Measurements from ENCODE around the gene NEK4. TPM values are rescaled to one million over a fixed set of nuclear protein-coding genes. Genes with fewer than 3 reads are reported as not detected.

NEK4 gene
- total RNA-seq, 1 donor from 2014 or later: 14.7 TPM

DNA sequence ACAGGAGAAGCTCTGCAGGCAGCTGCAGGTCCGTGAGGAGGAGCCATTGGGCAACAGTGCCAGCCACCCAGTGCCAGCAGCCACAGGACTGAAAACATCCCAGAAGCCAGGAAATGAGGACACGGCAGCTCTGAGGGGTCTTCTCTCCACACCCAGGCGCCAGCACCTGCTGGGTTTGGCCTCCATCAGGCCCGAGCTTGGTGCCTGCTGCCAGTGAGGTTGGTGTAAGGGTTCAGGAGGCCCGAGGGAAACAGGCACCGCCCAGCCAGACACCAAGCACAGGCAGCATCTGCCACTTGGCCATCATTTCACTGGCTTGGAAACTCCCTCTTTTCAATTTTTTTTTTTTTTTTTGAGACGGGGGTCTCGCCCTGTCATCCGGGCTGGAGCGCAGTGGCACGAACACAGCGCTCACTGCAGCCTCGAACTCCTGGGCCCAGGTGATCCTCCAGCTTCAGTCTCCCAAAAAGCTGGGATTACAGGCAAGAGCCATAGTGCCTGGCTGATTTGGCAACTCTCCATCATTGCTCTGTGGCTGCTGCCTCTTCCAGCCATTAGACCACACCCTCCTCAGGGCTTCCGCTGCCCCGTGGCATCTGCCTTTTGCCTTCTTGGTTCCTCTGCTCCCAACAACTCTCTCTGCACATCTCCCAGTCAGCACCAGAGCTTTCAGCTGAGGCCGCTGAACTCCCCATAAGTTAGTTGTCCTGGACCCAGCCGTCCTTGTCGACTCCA, 22.4 kb upstream of the NEK4 start:
- ATAC-seq: no peak

DNA sequence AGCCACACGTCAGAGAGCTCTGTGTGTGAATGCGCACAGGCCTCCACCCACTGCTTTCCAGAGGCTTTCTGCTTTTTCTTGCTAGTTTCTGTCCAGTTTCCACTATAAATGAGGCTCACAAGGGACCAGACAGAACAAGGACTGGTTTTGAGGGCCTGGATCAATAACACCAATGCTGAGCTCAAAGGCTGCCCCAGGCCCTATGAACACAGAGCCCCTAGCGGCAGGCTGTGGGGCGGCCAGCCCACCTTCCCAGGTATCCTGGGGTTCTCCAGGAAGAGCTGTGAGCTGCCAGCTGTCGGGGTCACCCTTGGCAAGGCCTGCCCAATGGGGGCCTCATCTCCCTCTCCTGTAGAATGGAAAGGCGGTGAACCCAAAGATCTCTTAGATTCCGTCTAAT, 21.7 kb upstream of the NEK4 start:
- no peak for ATAC-seq

DNA sequence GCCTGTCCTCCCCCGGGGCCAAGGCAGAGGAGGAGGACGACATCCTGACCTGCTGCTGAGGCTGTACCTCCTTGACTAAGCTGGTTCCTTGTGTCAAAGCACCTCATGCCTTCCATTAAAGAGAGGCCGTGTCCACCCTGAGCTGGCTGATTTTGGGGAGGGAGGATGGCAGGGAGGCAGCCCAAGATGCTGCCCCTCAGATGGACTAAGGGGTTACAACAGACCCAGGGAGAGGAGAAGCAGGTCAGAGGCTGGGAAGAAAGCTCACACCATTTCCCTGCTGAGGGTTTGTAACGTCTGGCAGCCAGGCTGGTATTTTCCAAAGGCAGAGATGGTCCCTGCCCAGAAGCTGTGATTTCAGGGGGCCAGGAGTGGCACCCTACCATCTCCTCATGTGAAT, 21.2 kb upstream of the NEK4 start:
- no peak for ATAC-seq

DNA sequence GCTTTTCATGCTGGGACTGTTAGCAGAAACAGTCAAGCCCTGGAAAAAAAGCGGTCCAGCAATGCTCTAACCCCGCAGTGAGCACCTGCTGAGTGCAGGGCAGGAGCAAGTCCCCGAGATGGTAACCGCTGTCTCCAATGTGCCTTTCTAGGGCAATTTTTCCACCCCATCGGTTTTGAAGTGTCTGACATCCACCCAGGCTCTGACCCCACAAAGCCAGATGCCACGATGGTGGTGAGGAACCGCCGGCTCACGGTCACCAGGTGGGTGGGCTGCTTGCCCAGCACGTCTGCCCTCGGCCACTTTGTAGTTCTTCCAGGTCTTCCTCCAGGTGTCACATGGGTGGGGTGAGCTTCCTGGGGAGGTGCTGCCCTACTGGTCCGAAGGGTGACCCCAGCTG, 20.6 kb upstream of the NEK4 start:
- ATAC-seq: no peak

DNA sequence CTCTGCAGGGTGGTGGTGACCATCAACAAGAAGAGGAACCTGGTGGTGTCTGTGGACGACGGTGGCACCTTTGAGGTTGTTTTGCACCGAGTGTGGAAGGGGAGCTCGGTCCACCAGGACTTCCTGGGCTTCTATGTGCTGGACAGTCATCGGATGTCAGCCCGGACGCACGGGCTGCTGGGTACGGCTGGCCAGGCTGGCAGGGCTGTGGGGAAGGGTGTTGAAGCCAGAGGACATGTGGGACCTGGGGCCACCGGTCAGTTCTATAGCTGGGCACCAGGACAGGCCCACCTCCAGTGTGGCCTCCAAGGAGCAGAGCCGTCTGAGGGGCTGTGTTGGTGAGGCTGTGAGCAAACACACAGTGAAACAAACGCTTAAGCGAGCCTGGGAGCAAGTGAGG, 20.0 kb upstream of the NEK4 start:
- no peak for ATAC-seq

DNA sequence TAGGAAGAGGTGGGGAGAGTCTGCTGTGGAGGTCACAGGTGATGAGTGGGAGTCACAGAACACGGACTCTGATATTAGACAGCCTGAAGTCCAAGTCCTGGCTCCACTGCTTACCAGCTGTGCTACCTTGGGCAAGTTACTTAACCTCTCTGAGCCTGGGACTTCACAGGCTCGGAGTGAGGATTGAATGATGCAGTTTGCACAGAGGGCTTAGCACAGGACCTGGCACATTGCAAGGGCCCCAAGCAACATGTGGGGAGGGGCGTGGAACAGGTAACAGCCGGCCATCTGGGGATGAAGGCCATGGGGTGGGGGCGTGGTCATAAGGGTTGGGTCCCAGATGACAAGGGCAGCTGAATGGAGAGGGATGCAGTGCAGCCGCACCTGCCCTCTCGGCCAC, 19.6 kb upstream of the NEK4 start:
- no peak for ATAC-seq

DNA sequence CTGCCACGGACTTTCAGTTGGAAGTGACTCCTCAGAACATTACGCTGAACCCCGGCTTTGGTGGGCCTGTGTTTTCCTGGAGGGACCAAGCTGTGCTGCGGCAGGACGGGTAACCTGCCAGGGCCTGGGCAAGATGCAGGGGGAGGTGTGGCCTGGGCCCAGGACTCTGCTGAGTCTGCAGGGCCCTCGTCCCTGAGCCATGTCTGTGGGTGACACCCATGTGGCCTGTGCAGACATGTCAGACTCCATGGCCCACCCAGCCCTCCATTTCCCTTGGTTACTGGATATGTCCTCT, 19.0 kb upstream of the NEK4 start:
- no peak for ATAC-seq

DNA sequence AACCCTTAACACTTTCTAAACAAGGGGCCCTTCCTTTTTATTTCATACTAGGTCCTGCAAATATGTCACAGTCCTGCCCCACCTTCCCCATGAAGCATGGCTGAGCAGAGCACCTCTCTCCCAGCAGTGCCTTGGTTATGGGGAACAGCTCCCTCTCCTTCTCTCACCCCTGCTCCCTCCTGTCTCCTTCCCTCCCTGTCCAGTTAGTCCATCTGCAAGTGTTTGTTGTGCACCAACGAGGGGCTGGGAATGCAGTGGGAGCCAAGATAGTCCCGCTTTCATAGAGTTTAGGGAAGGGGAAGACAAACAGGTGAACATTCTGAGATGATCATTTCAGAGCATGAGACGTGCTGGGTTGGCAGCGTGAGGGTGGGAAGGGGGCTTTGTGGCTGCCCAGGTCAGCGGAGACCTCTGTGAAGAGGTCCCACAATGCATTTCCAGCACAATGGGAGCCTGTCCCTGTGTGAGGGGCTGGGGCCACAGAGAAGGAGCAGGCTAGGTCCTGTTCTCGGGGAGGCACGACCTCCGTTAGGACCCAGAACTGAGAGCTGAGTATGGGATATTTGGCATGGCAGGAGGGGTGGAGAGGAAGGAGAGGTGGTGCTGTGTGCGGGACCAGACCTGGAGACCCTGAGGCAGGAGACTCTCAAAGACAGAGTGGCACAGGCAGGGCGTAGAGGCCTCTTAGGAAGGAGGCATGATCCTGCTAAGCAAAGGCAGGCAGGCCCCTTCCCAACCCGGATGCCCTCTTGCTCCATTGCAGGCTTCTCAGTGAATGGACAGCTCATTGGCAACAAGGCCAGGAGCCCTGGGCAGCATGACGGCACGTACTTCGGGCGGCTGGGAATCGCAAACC, 18.4 kb upstream of the NEK4 start:
- no peak for ATAC-seq

DNA sequence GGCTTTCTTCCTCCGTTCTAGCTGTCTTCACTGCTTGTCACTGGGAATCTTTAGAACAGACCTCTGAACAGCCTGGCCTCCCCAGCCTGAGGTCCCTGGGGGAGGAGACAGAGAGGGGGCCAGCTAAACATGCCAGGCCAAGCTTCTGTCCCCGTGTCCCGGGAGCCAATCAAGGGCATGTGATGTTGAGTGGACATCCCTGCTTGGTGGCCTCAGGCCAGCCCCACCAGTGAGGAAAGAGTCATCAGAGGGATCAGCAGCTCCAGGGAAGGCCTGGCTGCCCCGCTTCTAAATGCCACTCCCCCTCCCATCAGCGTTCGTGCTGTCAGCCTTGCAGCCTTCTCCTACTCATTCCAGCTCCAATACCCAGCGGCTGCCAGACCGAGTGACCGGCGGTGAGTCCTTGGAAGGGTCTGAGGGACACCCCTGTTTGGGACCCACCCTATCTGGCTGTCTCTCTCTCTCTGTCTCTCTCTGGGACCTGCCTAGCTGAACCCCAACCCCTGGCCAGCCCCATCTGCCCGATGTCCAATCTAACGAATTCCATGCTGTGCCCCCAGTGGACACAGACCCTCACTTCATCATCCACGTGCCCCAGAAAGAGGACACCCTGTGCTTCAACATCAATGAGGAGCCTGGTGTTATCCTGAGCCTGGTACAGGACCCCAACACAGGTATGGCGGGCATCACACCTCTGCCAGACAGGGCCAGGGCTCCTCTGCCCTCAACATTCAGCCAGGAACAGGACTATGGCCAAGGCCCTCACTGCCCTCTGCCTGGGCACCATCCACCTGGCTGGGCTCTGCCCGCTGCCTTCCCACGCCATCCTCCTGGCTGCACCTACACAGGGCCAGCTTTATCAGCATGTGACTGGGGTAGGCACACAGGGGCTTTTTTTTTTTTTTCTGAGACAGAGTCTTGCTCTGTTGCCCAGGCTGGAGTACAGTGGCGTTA, 17.2 kb upstream of the NEK4 start:
- ATAC-seq: no peak

DNA sequence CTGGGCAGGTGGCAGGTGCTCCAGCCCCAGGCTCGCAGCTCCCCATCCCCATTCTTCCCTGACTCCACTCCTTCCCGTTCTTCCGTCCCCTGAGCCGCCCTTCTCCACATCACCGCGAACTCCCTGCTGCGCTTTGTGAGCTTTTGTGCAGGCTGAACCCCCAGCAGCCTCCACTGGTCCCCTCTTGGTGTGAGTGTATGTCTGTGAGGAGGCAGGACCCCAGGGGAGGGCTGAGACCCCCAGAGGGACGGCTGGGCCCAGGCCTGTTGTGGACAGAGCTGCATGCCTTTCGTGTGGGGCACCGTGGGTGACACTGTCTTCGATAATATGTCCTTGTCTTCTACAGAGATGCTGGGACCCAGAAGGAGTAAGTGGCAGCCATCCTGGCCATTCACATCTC, 16.5 kb upstream of the NEK4 start:
- no peak for ATAC-seq

DNA sequence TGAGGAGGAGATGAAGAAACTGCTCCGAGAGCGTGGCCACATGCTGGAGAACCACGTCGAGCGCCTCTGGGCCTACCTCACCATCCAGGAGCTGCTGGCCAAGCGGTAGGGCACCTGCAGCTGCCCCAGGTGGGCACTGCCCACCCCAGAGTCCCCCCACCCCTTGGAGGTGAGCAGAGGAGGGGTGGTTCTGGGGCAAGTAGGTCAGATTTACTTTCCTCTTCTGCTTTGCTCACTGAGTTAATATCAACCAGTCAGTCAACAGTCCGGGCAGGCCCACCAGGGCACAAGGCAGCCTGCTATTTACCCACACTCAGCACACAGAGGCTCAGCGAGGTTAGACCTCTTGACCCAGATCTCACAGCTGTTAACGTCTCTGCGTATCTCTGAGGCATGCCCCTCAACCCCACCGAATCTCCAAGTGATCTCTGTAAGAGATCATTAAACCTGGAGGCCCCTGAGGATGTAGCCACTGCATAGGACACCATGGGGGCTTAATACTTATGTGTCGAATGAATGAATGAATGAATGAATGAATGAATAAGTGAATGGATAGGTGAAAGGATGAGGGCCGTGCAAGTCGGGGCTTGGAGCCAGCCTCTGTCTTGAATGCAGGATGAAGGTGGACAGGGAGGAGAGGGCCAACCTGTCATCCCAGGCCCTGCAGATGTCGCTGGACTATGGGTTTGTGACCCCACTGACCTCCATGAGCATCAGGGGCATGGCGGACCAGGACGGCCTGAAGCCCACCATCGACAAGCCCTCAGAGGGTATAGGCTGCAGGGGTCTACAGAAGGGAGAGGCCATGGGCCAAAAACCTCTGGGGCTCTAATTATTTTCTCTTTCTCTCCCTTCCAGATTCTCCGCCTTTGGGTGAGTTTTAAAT, 15.8 kb upstream of the NEK4 start:
- ATAC-seq: no peak

DNA sequence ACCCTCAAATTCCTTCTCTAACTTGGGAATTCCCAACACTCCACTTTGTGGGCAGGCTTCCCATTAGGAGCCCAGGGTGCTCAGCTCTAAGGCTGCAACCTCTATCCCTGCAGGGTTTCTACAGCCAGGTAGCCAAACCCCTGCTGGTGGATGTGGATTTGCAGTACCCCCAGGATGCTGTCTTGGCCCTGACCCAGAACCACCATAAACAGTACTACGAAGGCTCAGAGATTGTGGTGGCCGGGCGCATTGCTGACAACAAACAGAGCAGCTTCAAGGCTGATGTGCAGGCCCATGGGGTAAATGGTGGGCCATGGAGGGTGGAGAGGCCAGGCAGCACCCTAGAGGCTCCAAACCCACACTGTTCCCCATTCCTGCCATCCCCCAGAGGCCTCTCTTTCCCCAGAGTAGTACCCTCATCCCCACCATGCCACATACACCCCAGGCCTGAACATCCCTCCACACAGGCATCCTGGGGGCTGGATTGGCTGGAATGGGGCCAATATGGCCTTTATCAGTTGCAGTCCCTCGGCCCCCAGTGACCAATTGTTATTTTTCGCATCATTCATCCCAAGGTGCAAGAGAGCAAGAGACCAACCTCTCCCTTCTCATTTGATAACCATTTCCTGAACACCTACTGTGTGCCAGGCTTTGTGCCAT, 14.3 kb upstream of the NEK4 start:
- no peak for ATAC-seq

DNA sequence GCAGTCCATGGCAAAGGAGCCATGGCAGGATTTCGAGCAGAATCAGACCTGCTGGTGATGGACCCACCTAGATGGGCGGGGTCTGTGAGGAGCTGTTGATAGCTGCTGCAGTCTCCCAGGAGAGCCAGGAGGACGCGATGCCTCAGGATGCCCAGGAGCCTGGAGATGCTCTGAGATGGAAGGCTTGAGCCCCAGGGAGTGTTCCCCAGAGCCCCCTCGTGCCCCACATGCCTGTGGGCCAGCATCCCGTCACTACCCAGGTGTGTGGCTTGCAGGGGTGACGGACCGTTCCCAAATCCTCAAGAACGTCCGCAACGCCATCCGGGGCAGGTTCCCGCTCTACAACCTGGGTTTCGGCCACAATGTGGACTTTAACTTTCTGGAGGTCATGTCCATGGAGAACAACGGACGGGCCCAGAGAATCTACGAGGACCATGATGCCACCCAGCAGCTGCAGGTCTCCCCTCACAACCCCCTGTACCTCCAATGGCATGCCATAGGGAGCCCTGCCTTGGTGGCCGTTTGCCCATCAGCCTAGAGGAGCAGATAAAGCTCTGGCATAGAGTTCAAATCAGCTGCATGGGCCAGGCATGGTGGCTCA, 13.4 kb upstream of the NEK4 start:
- ATAC-seq: no peak

DNA sequence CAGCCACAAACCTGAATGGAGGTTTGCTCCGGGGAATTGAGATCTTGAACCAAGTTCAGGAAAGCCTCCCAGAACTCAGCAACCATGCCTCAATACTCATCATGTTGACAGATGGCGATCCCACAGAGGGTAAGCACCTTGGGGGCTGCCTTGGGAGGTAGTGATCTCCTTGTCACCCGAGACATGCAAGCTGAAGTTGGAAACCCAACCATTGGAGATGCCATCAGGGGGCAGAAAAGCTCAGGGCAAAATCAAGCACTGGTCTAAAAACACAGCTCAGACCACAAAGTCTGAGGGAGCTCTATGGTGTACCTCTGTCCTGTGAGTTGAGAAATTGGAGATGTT, 12.4 kb upstream of the NEK4 start:
- no peak for ATAC-seq

DNA sequence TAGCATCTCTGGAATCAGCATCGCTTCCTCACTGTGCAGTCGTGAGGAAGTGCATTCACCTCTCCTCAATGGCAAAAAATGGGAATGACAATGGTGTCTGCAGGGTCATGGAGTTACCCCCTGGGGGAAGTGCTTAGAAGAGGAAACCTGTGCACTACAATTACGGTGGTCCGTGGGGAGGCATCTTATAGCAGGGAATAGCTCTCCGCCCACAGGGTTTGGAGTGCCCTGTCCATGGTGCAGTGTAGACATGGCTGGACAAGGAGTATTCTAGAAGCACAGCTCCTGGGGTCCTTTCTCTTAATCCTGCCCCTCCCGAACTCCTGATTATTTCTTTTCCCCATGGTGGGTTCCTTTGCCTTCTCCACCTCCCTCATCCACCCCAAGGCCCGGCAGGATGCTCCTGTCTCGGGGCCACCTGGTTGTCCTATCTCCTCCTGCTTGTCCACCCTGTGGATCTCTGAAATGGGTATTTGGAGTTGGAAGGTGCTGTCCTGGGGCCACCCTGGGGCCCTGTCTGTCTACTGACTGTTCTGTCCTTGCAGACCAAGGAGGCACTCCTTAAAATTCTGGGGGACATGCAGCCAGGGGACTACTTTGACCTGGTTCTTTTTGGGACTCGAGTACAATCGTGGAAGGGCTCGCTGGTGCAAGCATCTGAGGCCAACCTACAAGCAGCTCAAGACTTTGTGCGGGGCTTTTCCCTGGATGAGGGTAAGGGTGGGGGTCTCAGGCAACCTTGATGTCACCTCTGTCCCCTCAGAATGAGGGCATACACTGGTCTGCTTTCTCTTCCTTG, 11.9 kb upstream of the NEK4 start:
- ATAC-seq: no peak

DNA sequence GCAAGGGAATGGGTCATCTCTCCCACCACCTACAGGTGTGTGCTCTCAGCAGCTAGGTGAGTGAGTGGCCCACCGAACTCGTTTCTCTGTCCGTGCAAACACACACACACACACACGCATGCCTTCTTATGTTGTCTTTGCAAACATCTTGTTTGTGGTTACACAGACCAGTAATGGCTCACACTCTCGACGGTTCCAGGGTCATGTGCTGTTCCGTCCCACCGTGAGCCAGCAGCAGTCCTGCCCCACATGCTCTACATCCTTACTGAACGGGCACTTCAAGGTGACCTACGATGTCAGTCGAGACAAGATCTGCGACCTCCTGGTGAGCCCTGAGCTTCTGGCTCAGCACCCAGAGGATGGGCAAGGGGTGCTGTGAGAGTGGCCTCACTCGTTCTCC, 11.0 kb upstream of the NEK4 start:
- no peak for ATAC-seq

DNA sequence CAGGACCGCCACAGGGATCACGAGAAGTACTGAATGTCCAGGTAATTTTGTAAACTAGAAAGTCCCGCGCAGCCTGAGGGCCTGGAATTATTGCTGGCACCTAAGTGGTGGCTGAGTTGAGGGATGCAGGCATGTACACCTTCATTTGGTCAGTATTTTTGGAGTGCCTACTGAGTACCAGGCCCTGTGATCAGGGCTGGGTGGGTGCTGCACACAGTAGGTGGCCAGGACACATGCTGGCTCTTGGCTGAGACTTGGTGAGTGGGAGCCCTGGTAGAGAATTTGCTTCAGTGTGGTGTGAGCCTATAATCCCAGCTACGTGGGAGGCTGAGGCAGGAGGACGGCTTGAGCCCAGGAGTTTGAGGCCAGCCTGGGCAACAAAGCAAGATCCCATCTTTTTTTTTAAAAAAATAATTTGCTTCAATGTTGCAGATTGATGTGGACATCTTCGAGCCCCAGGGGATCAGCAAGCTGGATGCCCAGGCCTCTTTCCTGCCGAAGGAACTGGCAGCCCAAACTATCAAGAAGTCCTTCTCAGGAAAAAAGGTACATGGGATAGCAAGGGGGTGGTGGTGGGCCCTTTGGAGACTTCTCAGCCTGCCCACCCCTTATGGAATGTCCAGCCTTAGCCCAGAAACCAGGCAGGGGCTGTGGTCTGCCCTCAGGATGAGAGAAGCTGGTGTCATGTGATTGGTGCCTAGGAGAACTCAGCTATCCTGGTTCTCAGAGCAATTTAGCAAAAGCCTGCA, 9.3 kb upstream of the NEK4 start:
- no peak for ATAC-seq

DNA sequence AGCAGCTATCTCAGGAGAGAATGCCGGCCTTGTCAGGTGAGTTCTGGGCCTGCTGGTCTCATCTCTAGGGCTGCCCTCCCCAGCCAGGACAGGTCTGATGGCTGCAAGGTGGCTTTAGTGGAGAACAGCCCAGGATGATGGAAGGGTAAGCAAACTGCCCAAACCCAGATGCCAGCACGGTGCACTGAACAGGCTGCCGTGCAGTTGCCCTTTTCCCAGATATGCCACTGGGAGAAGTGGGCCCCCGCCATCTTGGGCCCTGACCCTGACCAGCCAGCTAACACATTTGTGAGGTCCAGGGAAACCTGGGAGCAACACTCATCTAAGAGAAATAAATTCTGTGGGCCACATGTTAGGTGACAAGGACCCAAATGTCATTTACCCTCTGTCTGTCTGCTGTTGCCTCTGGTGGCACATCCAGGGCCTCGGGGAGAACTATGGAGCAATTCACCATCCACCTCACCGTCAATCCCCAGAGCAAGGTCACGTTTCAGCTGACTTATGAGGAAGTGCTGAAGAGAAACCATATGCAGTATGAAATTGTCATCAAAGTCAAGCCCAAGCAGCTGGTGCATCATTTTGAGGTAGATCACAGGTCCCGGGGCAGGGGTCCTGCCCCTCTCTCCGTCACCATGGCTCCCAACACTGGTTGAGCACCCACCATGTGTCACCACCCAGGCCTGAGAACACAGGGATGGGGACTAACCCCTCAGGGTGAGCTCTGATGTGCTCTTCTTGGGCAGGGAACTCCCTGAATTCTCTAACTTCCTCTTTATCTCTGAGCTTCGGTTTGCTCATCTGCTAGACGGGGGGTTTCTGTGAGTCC, 8.5 kb upstream of the NEK4 start:
- no peak for ATAC-seq

All from esophagus mucosa (tissue), 1 donor.